Fibroblast of lung (primary cell): ENCODE data around the gene TTC31. TPM values are rescaled to one million over a fixed set of nuclear protein-coding genes. Genes with fewer than 3 reads are reported as not detected.

Experiments
- DNase-seq, 2 donors: peaks; one replicate each; pipeline versions ENCODE4 v3.0.0 to v3.0.0-alpha.2; 2010; ENCODE audit warnings: low read depth in 2 of 2
- H2AFZ ChIP-seq: 2 replicates; pipeline ENCODE4 v1.5.1; 2012; ENCODE audit warnings: low read length, control low read depth, inconsistent platforms
- H3K27ac ChIP-seq: 2 replicates; pipeline ENCODE4 v1.5.1; 2011; ENCODE audit warnings: low read length, control low read depth; ENCODE audit not compliant: insufficient read depth
- H3K27me3 ChIP-seq: 2 replicates; pipeline ENCODE4 v1.5.1; 2011; ENCODE audit warnings: mild to moderate bottlenecking, low read length; ENCODE audit not compliant: control insufficient read depth, insufficient read depth
- H3K36me3 ChIP-seq: 2 replicates; pipeline ENCODE4 v1.5.1; 2011; ENCODE audit warnings: low read length; ENCODE audit not compliant: control insufficient read depth, insufficient read depth
- H3K4me1 ChIP-seq: 2 replicates; pipeline ENCODE4 v1.5.1; 2011; ENCODE audit warnings: low read length; ENCODE audit not compliant: control insufficient read depth, insufficient read depth; ENCODE audit errors: extremely low read depth
- H3K4me2 ChIP-seq: 2 replicates; pipeline ENCODE4 v1.5.1; 2011; ENCODE audit warnings: low read length, control low read depth; ENCODE audit not compliant: insufficient read depth; ENCODE audit errors: extremely low read depth
- H3K4me3 ChIP-seq, 4 experiments: fragments of 200-600 bp in 1 of 4; sonication (generic) in 1 of 4; replicated peaks in 1 of 4; 2 replicates each; pipeline ENCODE4 v1.5.1; 2011 to 2016; ENCODE audit warnings: low read length in 4 of 4, low read depth in 3 of 4, mild to moderate bottlenecking in 3 of 4, control low read depth in 2 of 4, inconsistent platforms in 1 of 4, mixed read lengths in 1 of 4; ENCODE audit not compliant: insufficient read depth in 1 of 4; ENCODE audit errors: control extremely low read depth in 1 of 4
- H3K79me2 ChIP-seq: 2 replicates; pipeline ENCODE4 v1.5.1; 2012; ENCODE audit warnings: mild to moderate bottlenecking, low read length, inconsistent platforms; ENCODE audit not compliant: control insufficient read depth, insufficient read depth
- H3K9ac ChIP-seq: 2 replicates; pipeline ENCODE4 v1.5.1; 2011; ENCODE audit warnings: mild to moderate bottlenecking, low read length, control low read depth; ENCODE audit not compliant: insufficient read depth
- H3K9me3 ChIP-seq: 2 replicates; pipeline ENCODE4 v1.5.1; 2012; ENCODE audit warnings: low read depth, low read length; ENCODE audit not compliant: control insufficient read depth, insufficient read depth
- H4K20me1 ChIP-seq: 2 replicates; pipeline ENCODE4 v1.5.1; 2011; ENCODE audit warnings: low read length; ENCODE audit not compliant: control insufficient read depth, insufficient read depth; ENCODE audit errors: extremely low read depth
- EZH2 ChIP-seq: IDR thresholded peaks from 2 replicates; pipeline ENCODE4 v1.5.1; 2012; ENCODE audit warnings: low read length, control low read depth, mild to moderate bottlenecking; ENCODE audit errors: missing control alignments
- polyA plus RNA-seq, 2 donors: library from polyadenylated mRNA; depleted of rRNA in 1 of 2; stranded (reverse) in 1 of 2; unstranded in 1 of 2; fragments of >200 nt; gene quantifications; 2 replicates each; pipeline ENCODE4 v1.2.1, GENCODE V29; 2011 to 2012; ENCODE audit warnings: missing spikeins in 1 of 2
- total RNA-seq: library from RNA; depleted of rRNA; stranded (reverse); fragments of >200 nt; gene quantifications from 2 replicates; pipeline ENCODE4 v1.2.1, GENCODE V29; 2014
- TF ChIP-seq, protein P1 (sequence below), 2 donors: IDR thresholded peaks in 1 of 2; conservative IDR thresholded peaks in 1 of 2; 1 replicate in 1 of 2; 2 replicates in 1 of 2; pipeline ENCODE4 v1.5.1; 2011 to 2012; ENCODE audit warnings: low read length in 2 of 2, control low read depth in 1 of 2, inconsistent platforms in 1 of 2, low read depth in 1 of 2, mild to moderate bottlenecking in 1 of 2

Gene TTC31
- total and polyA plus RNA-seq, 2 donors (not counting 1 experiment from before 2014, with no cell fraction given), result 10.7 to 11.8 TPM

DNA sequence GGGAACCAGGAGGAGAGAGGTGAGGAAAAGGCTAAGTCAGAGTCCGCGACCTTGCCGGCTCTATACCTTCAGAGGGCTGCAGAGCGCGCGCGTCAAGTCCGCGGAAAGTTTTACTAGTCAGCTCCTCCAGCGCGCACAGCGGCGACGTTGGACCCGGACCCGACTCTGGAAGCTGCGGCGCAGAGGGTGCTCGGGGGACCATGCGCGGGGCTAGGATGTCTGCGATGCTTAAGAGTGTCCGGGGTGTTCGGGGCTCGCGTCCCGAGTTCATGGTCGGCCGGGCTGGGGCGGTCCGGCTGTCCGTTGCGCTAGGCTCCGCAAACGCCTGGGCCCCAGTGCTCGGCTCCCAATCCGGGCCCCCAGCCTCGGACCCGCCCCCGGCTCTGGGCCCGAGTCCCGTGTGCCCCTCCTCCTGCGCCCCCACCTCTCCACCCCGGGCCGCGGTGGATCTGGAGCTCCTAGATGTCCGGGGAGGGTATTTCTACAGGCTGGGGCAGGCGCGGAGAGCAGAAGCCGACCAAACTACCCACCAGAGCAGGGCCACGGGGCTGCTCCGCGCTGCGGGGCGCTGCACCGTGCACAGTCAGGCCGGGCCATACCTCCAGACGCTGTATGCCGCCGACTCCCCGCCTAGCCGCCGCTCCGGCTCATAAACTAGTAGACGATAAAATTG is 16.5 kb downstream of the TTC31 start, which contains the start of gene LBX2:
Gene LBX2, minus strand, starts transcription at position 337 of the 673 bp plus-strand sequence. Its CDS starts 66 bp downstream, at position 271.
- no peak within 1 kb of the TSS for H3K9ac ChIP-seq
- H3K36me3 ChIP-seq, result no peaks in the 10 kb centered on the region
- no peak for DNase-seq
- H3K79me2 ChIP-seq, result no peaks in the 10 kb centered on the region
- H3K4me2 ChIP-seq, result peak within 1 kb of the TSS; percentile 98
- H4K20me1 ChIP-seq, result no peaks in the 10 kb centered on the region
- peaks cover 9% of the 10 kb centered on the region for H3K4me1 ChIP-seq
- H3K27me3 ChIP-seq, result no peaks in the 10 kb centered on the region
- TF ChIP-seq, protein P1, sequence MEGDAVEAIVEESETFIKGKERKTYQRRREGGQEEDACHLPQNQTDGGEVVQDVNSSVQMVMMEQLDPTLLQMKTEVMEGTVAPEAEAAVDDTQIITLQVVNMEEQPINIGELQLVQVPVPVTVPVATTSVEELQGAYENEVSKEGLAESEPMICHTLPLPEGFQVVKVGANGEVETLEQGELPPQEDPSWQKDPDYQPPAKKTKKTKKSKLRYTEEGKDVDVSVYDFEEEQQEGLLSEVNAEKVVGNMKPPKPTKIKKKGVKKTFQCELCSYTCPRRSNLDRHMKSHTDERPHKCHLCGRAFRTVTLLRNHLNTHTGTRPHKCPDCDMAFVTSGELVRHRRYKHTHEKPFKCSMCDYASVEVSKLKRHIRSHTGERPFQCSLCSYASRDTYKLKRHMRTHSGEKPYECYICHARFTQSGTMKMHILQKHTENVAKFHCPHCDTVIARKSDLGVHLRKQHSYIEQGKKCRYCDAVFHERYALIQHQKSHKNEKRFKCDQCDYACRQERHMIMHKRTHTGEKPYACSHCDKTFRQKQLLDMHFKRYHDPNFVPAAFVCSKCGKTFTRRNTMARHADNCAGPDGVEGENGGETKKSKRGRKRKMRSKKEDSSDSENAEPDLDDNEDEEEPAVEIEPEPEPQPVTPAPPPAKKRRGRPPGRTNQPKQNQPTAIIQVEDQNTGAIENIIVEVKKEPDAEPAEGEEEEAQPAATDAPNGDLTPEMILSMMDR (conservative IDR thresholded peaks at IDR 0.05 in 1 of 2, IDR thresholded peaks at IDR 0.05 in 1 of 2; ENCODE audit: low read depth in 1 of 2, low read length in 2 of 2), result no peak
- TF ChIP-seq EZH2, result peak; percentile 15
- no peaks in the 10 kb centered on the region for H3K9me3 ChIP-seq
- peak within 1 kb of the TSS; percentile 71 for H2AFZ ChIP-seq
- H3K4me3 ChIP-seq, result peak within 1 kb of the TSS; percentile 44 to 58 (median 48)
- H3K27ac ChIP-seq, result no peak within 1 kb of the TSS

DNA sequence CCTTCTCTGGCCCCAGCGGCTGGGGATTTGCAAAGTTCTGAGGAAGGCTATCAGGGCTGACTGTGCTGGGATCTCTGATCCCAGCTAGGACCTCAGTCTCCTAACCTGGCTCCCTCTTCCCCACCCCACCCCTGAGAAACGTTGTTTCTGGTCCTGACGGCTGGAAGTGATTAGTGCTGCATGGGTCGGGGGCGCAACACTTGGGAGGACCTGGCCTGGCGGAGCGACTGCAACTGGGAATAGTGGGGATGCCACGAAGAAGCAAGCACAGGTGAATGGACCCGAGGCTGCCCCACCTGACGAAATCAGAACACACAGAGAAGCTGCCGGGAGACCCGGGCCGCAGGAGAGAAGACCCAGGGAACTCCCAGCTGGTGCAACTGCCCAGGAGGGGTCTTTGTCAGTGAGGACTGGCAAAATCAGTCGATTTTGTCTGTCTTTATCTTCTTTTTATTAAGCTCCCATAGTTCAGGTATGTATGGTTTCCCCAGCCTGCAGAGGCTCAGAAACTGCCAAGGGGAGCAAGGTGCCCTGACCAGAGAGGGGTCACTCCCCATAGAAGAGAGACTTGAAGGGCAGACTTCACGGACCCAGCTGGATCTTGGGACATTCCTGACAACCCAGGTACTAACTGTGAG is 17.2 kb downstream of the TTC31 start:
- H3K36me3 ChIP-seq, result peaks cover 2% of the 10 kb centered on the region
- H3K9me3 ChIP-seq, result no peaks in the 10 kb centered on the region
- H4K20me1 ChIP-seq, result no peaks in the 10 kb centered on the region
- H3K4me3 ChIP-seq, result peak overlapping the region in 2 of 4 experiments; percentile 44 to 58
- TF ChIP-seq, protein P1 (conservative IDR thresholded peaks at IDR 0.05 in 1 of 2, IDR thresholded peaks at IDR 0.05 in 1 of 2; ENCODE audit: low read depth in 1 of 2, low read length in 2 of 2), result no peak
- TF ChIP-seq EZH2, result no peak
- H3K4me1 ChIP-seq, result peaks cover 9% of the 10 kb centered on the region
- H3K27me3 ChIP-seq, result no peaks in the 10 kb centered on the region
- no peak overlapping the region for H3K27ac ChIP-seq
- no peak overlapping the region for H2AFZ ChIP-seq
- no peaks in the 10 kb centered on the region for H3K79me2 ChIP-seq
- no peak overlapping the region for H3K9ac ChIP-seq
- H3K4me2 ChIP-seq, result peak overlapping the region; percentile 98
- DNase-seq, result no peak

DNA sequence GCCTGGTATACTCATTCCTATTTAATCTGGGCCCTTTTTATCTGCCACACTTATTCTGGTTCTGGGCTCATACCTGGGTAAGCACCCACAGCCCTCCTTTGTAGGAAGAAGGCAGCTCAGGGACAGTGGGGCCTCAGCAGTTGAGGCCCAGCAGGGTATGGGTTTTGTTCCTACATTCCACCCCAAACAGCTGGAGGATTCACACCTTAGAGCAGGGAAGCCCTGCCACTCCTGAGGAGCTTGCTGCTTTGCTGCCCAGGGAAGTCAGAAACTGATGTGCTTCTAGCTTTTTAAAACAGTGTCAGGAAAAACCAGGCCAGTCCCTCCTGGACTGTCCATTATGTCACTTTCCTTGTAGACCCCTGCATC is 17.7 kb downstream of the TTC31 start:
- no peak overlapping the region for H2AFZ ChIP-seq
- H3K27ac ChIP-seq, result no peak overlapping the region
- H3K79me2 ChIP-seq, result peaks cover 3% of the 10 kb centered on the region
- no peaks in the 10 kb centered on the region for H4K20me1 ChIP-seq
- no peak overlapping the region for H3K4me3 ChIP-seq
- no peak for DNase-seq
- H3K36me3 ChIP-seq, result peaks cover 2% of the 10 kb centered on the region
- TF ChIP-seq EZH2, result no peak
- TF ChIP-seq, protein P1 (conservative IDR thresholded peaks at IDR 0.05 in 1 of 2, IDR thresholded peaks at IDR 0.05 in 1 of 2; ENCODE audit: low read depth in 1 of 2, low read length in 2 of 2), result no peak
- H3K4me1 ChIP-seq, result peaks cover 11% of the 10 kb centered on the region
- no peak overlapping the region for H3K9ac ChIP-seq
- H3K27me3 ChIP-seq, result no peaks in the 10 kb centered on the region
- no peaks in the 10 kb centered on the region for H3K9me3 ChIP-seq
- no peak overlapping the region for H3K4me2 ChIP-seq
